Uterus (tissue), 4 donors: Measurements from ENCODE around the gene DEFB110. TPM values are rescaled to one million over a fixed set of nuclear protein-coding genes. Genes with fewer than 3 reads are reported as not detected.

Experiments
- DNase-seq, 2 donors: peaks; one replicate each; pipeline ENCODE4 v3.0.0-alpha.2; 2019 to 2020
- H3K27ac ChIP-seq, 2 donors: fragments of 200-600 bp; sonication (generic); 1 replicate in 1 of 2; 2 replicates in 1 of 2; pipeline ENCODE4 v1.5.1; 2016 to 2018
- H3K27me3 ChIP-seq, 2 donors: fragments of 200-600 bp; sonication (generic); one replicate each; pipeline ENCODE4 v1.5.1; 2018 to 2019; ENCODE audit warnings: control low read depth in 1 of 2
- H3K36me3 ChIP-seq, 2 donors: fragments of 200-600 bp; sonication (generic); one replicate each; pipeline ENCODE4 v1.5.1; 2019; ENCODE audit warnings: control low read depth in 1 of 2
- H3K4me1 ChIP-seq, 2 donors: fragments of 200-600 bp; sonication (generic); one replicate each; pipeline ENCODE4 v1.5.1; 2018 to 2019; ENCODE audit warnings: control low read depth in 1 of 2
- H3K4me3 ChIP-seq, 2 donors: fragments of 200-600 bp; sonication (generic); 1 replicate in 1 of 2; 2 replicates in 1 of 2; pipeline ENCODE4 v1.5.1; 2018 to 2019; ENCODE audit warnings: mild to moderate bottlenecking in 1 of 2
- H3K9me3 ChIP-seq, 2 donors: fragments of 200-600 bp; sonication (generic); one replicate each; pipeline ENCODE4 v1.5.1; 2019; ENCODE audit warnings: control low read depth in 1 of 2
- CTCF ChIP-seq, 4 experiments: fragments of 200-600 bp in 2 of 4; fragments of 450-650 bp in 2 of 4; sonication (generic) in 2 of 4; IDR thresholded peaks; one replicate each; pipeline ENCODE4 v1.5.1; 2016 to 2019; ENCODE audit warnings: antibody characterized with exemption in 4 of 4, mild to moderate bottlenecking in 2 of 4, moderate library complexity in 1 of 4
- POLR2A ChIP-seq, 2 donors: fragments of 450-650 bp; IDR thresholded peaks; one replicate each; pipeline ENCODE4 v1.6.1; 2016; ENCODE audit warnings: antibody characterized with exemption in 2 of 2, mild to moderate bottlenecking in 1 of 2, moderate library complexity in 1 of 2
- intact Hi-C: fragments of 100-400 bp; cut with DNase I; formaldehyde crosslinking; loops from one replicate; pipeline ENCODE4 v1.15.1; 2023; ENCODE audit warnings: low total_unique reads
- total RNA-seq, 4 donors: library from RNA; depleted of rRNA in 3 of 4; stranded (reverse); fragments of >200 nt in 3 of 4; gene quantifications; one replicate each; pipeline versions ENCODE4 v1.1.0 to v1.2.4, GENCODE V29; 2014 to 2023
- donor health status: DM: yes; HTN: yes; CAD: no.

The DEFB110 gene
- not detected for total RNA-seq

- intact Hi-C loops, result no loop called here
- H3K4me1 ChIP-seq, result no peaks in the 10 kb centered on the region
- H3K27ac ChIP-seq, result no peak within 1 kb of the TSS
- H3K9me3 ChIP-seq, result no peaks in the 10 kb centered on the region
- no peaks in the 10 kb centered on the region for H3K36me3 ChIP-seq
- no peak for DNase-seq
- no peak for TF ChIP-seq CTCF (IDR thresholded peaks at IDR 0.05)
- no peak for TF ChIP-seq POLR2A (IDR thresholded peaks at IDR 0.05)
- H3K27me3 ChIP-seq, result peaks cover 0 to 3% of the 10 kb centered on the region in 2 donors
- no peak within 1 kb of the TSS for H3K4me3 ChIP-seq
These were observed at the start of gene DEFB110 for GRCh38 chr6:50021894-50022293. Gene DEFB110 (minus strand): TSS chr6:50021994. CDS start chr6:50021935, 59 bp downstream.

- Histone ChIP-seq H3K36me3 (no peaks in the 10 kb centered on the region), H3K9me3 (no peaks in the 10 kb centered on the region), H3K27ac (no peak overlapping the region), H3K4me1 (no peaks in the 10 kb centered on the region), H3K27me3 (no peaks in the 10 kb centered on the region), H3K4me3 (no peak overlapping the region)
- no peak for DNase-seq
- intact Hi-C loops, result no loop called here
- TF ChIP-seq CTCF (IDR thresholded peaks at IDR 0.05) (no peak), POLR2A (IDR thresholded peaks at IDR 0.05) (no peak)
These were observed 48.3 kb upstream of the DEFB110 start for GRCh38 chr6:50070101-50070500.

- TF ChIP-seq CTCF (IDR thresholded peaks at IDR 0.05) (no peak), POLR2A (IDR thresholded peaks at IDR 0.05) (no peak)
These were observed 40.3 kb upstream of the DEFB110 start for GRCh38 chr6:50062051-50062450.

GRCh38 chr6:50056242-50056641, 34.4 kb upstream of the DEFB110 start:
- intact Hi-C loops, result no loop called here
- Histone ChIP-seq H3K27me3 (no peaks in the 10 kb centered on the region), H3K27ac (no peak overlapping the region), H3K9me3 (no peaks in the 10 kb centered on the region), H3K36me3 (no peaks in the 10 kb centered on the region), H3K4me3 (no peak overlapping the region), H3K4me1 (no peaks in the 10 kb centered on the region)
- no peak for DNase-seq
- TF ChIP-seq POLR2A (IDR thresholded peaks at IDR 0.05) (no peak), CTCF (IDR thresholded peaks at IDR 0.05) (no peak)

More at GRCh38 chr6:50062051-50062450, 40.3 kb upstream of the DEFB110 start:
- H3K27me3 ChIP-seq, result no peaks in the 10 kb centered on the region
- H3K27ac ChIP-seq, result no peak overlapping the region
- H3K4me3 ChIP-seq, result no peak overlapping the region
- intact Hi-C loops, result no loop called here
- H3K9me3 ChIP-seq, result no peaks in the 10 kb centered on the region
- H3K36me3 ChIP-seq, result no peaks in the 10 kb centered on the region
- no peaks in the 10 kb centered on the region for H3K4me1 ChIP-seq
- DNase-seq, result no peak

GRCh38 chr6:50049829-50050228, 28.0 kb upstream of the DEFB110 start, which contains the start of gene DEFB112:
Gene DEFB112 (minus strand): TSS chr6:50049929. CDS start chr6:50049869, 60 bp downstream.
- DNase-seq, result no peak
- TF ChIP-seq POLR2A (IDR thresholded peaks at IDR 0.05), result no peak
- TF ChIP-seq CTCF (IDR thresholded peaks at IDR 0.05), result no peak
- Histone ChIP-seq H3K4me1 (no peaks in the 10 kb centered on the region), H3K36me3 (no peaks in the 10 kb centered on the region), H3K27me3 (no peaks in the 10 kb centered on the region), H3K27ac (no peak within 1 kb of the TSS), H3K9me3 (no peaks in the 10 kb centered on the region), H3K4me3 (no peak within 1 kb of the TSS)
- intact Hi-C loops, result no loop called here
